SU-DHL-6 (cell line): ENCODE measurements around the gene RPS6KA2.

Source experiments
- EZH2phosphoT487 ChIP-seq: fragments of 200-600 bp; sonication (generic), shearing (Covaris generic); conservative IDR thresholded peaks from 2 replicates; pipeline ENCODE4 v1.6.1; 2018; ENCODE audit warnings: mild to moderate bottlenecking, antibody characterized with exemption, low read length, moderate library complexity, mixed read lengths
- TF ChIP-seq, protein P1 (sequence below): fragments of 200-600 bp; sonication (generic); IDR thresholded peaks from one replicate; pipeline ENCODE4 v1.5.1; 2017; ENCODE audit warnings: antibody characterized with exemption, mild to moderate bottlenecking, low read length, moderate library complexity; ENCODE audit not compliant: insufficient read depth, poor library complexity, severe bottlenecking

DNA sequence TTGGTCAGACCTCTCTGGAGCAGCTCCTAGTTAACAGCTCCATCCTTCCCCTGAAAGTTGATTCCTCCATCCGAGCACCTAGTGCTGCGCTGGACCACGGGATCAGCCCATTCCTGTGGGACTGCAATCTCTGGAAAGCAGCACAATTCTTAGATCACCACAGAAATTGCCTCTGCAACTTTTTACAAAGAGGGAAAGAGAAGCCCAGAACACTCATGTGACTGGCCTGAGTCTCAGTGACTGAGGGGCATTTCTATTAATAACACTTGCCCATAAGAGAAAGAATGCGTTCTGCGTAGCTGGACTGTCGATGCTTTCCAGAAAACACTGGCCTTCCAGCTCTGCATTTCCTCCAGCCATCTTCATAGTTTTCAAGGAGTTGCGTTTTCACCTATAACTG lies 262.6 kb downstream of the RPS6KA2 start:
- TF ChIP-seq, protein P1, sequence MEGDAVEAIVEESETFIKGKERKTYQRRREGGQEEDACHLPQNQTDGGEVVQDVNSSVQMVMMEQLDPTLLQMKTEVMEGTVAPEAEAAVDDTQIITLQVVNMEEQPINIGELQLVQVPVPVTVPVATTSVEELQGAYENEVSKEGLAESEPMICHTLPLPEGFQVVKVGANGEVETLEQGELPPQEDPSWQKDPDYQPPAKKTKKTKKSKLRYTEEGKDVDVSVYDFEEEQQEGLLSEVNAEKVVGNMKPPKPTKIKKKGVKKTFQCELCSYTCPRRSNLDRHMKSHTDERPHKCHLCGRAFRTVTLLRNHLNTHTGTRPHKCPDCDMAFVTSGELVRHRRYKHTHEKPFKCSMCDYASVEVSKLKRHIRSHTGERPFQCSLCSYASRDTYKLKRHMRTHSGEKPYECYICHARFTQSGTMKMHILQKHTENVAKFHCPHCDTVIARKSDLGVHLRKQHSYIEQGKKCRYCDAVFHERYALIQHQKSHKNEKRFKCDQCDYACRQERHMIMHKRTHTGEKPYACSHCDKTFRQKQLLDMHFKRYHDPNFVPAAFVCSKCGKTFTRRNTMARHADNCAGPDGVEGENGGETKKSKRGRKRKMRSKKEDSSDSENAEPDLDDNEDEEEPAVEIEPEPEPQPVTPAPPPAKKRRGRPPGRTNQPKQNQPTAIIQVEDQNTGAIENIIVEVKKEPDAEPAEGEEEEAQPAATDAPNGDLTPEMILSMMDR = no peak
- TF ChIP-seq EZH2phosphoT487 = no peak
